Myometrial cell (primary cell): Measurements from ENCODE around the gene GUSB. TPM values are rescaled to one million over a fixed set of nuclear protein-coding genes. Genes with fewer than 3 reads are reported as not detected.

Source experiments
- total RNA-seq: library from RNA; depleted of rRNA; stranded (reverse); fragments of >200 nt; gene quantifications from 2 replicates; pipeline ENCODE4 v1.2.3, GENCODE V29; 2015

GUSB gene
- 16.1 and 25.0 TPM in 2 replicates for total RNA-seq

GRCh38 chr7:65981965-65982792, at the start of gene GUSB:
GUSB (minus strand) TSS chr7:65982213; CDS start chr7:65982183, 30 bp downstream.

Other genes with a start within 250 kb of the GUSB start
- 9.8 and 14.9 TPM in 2 replicates for gene VKORC1L1, start 109.1 kb downstream of the GUSB start, total RNA-seq
- gene ASL, start 93.6 kb upstream of the GUSB start, total RNA-seq = 58.5 and 66.6 TPM in 2 replicates
- gene CRCP, start 132.6 kb upstream of the GUSB start, total RNA-seq = 29.1 and 37.2 TPM in 2 replicates
- 50.2 and 61.4 TPM in 2 replicates for gene TPST1, start 223.1 kb upstream of the GUSB start, total RNA-seq